DMS114 treated with DMSO at 0.1 percent for 48 hours (cell line): ENCODE data around the gene NDFIP2.
"Not testable (repeated sequence)": the region's sequence is repeated elsewhere in the genome, so short reads cannot be mapped to it uniquely, and the experiment has no call there.

Experiments used
- DNase-seq: peaks from one replicate; lab custom pipeline; 2025; ENCODE audit not compliant: unreplicated experiment; lab: John Stamatoyannopoulos, UW

The NDFIP2 gene

GRCh38 chr13:79589603-79590393, 108.8 kb downstream of the NDFIP2 start:
- no peak for DNase-seq

GRCh38 chr13:79590394-79590676, 109.4 kb downstream of the NDFIP2 start:
- no peak for DNase-seq

DNA sequence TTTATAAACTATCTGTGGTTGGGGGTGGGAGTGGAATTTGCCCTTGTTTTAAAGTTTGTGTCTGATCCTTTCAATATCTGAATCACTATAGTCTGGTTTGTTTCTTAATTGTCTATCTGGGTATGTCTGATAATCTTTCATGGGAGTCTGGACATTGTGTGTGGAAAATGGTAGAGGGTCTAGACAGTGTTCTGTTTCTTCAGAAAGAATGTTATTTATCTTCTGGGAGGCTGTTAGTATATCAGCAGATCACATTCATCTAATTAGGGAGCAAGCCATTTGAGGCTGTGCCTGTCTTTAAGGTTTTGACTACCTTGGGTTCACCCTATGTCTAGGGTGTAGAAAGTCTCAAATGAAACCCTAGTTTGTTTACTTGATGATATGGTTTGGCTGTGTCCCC, 110.5 kb downstream of the NDFIP2 start:
- DNase-seq: no peak

DNA sequence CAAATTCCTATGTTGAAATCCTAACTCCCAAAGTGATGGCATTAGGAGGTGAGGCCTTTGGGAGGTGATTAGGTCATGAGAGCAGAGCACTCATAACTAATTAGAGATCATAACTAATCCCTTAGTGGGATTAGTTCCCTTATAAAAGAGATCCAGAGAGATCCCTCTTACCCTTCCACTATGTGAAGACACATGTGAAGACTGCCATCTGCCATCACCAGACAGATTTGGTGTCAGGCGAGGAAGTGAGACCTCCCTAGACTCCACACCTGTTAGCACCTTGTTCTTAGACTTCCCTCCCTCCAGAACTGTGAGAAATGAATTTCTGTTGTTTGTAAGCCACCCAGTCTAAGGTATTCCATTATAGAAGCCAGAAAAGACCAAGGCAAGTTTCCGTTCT, 112.2 kb downstream of the NDFIP2 start:
- no peak for DNase-seq

GRCh38 chr13:79593641-79594275, 112.8 kb downstream of the NDFIP2 start:
- DNase-seq: no peak

DNA sequence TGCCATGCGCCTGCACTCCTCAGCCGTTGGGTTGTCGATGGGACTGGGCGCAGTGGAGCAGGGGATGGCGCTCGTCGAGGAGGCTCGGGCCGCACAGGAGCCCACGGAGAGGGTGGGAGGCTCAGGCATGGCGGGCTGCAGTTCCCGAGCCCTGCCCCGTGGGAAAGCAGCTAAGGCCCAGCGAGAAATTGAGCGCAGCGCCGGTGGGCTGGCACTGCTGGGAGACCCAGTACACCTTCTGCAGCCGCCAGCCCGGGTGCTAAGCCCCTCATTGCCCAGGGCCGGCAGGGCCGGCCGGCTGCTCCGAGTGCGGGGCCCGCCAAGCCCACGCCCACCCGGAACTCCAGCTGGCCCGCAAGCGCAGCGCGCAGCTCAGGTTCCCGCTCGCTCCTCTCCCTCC, 119.2 kb downstream of the NDFIP2 start:
- not testable (repeated sequence) for DNase-seq

DNA sequence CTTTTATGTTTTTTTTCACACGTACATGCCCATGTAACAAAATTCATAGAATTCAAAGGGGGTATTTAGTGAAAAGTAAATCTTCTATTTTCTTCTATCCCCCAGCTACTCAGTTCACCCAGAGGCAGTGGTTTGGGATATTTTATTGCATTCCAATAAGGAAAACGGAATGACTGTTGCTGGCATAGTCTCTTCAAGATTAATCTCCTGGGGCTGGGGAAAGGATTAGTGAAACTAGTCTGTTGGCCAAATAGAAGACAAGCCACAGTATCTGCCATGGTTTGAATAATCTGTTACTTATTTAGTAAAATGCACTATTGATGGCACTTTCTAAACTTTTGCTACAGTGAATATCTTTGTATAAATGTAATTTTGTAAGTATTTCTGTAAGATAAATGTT, 122.0 kb downstream of the NDFIP2 start:
- no peak for DNase-seq

GRCh38 chr13:79604752-79605151, 123.8 kb downstream of the NDFIP2 start:
- no peak for DNase-seq
